Cardiac muscle cell (in vitro differentiated cells and primary cell): ENCODE measurements around the gene NHERF2. TPM values are rescaled to one million over a fixed set of nuclear protein-coding genes. Genes with fewer than 3 reads are reported as not detected.
"Not testable (repeated sequence)": the region's sequence is repeated elsewhere in the genome, so short reads cannot be mapped to it uniquely, and the experiment has no call there.

Source experiments
- DNase-seq, 2 donors: peaks; one replicate each; pipeline versions ENCODE4 v3.0.0 to v3.0.0-alpha.2; 2010 to 2017; ENCODE audit warnings: low read depth in 1 of 2, low spot score in 1 of 2
- H3K27ac ChIP-seq: fragments of 200-600 bp; sonication (generic); 2 replicates; pipeline ENCODE4 v1.5.1; 2016
- H3K27me3 ChIP-seq: fragments of 200-600 bp; sonication (generic); 2 replicates; pipeline ENCODE4 v1.6.0; 2016; ENCODE audit warnings: control low read depth
- H3K36me3 ChIP-seq: fragments of 200-600 bp; sonication (generic); 2 replicates; pipeline ENCODE4 v1.5.1; 2016; ENCODE audit warnings: control low read depth
- H3K4me1 ChIP-seq: fragments of 200-600 bp; sonication (generic); 2 replicates; pipeline ENCODE4 v1.8.1; 2017; ENCODE audit warnings: low read depth, mild to moderate bottlenecking, mixed run types
- H3K4me3 ChIP-seq: fragments of 200-600 bp; sonication (generic); 2 replicates; pipeline ENCODE4 v1.5.1; 2016; ENCODE audit warnings: mild to moderate bottlenecking
- H3K9me3 ChIP-seq: fragments of 200-600 bp; sonication (generic); 2 replicates; pipeline ENCODE4 v1.5.1; 2017; ENCODE audit warnings: low read depth, mild to moderate bottlenecking, control low read depth
- CTCF ChIP-seq: IDR thresholded peaks from 2 replicates; pipeline ENCODE4 v1.5.1; 2012; ENCODE audit warnings: low read depth, mild to moderate bottlenecking, low read length
- polyA plus RNA-seq: library from polyadenylated mRNA; unstranded; fragments of >200 nt; fragmentation: Nextera tagmentation; extraction: Ambion mirVana; gene quantifications from 2 replicates; pipeline ENCODE4 v1.2.1, GENCODE V29; 2016
- total RNA-seq: library from RNA; depleted of rRNA; stranded (reverse); fragments of >200 nt; gene quantifications from 2 replicates; pipeline ENCODE4 v1.2.3, GENCODE V29; 2016

Gene NHERF2
- total and polyA plus RNA-seq, 2 experiments from 2014 or later = 34.7 to 37.4 TPM

GRCh38 chr16:2033057-2033908 lies 6.6 kb downstream of the NHERF2 start:
- H3K27me3 ChIP-seq = no peaks in the 10 kb centered on the region
- H3K36me3 ChIP-seq = no peaks in the 10 kb centered on the region
- no peaks in the 10 kb centered on the region for H3K9me3 ChIP-seq
- peak; percentile 67 to 73 for DNase-seq
- TF ChIP-seq CTCF = no peak
- H3K27ac ChIP-seq = no peak overlapping the region
- H3K4me3 ChIP-seq = no peak overlapping the region
- peaks cover 7% of the 10 kb centered on the region for H3K4me1 ChIP-seq

DNA sequence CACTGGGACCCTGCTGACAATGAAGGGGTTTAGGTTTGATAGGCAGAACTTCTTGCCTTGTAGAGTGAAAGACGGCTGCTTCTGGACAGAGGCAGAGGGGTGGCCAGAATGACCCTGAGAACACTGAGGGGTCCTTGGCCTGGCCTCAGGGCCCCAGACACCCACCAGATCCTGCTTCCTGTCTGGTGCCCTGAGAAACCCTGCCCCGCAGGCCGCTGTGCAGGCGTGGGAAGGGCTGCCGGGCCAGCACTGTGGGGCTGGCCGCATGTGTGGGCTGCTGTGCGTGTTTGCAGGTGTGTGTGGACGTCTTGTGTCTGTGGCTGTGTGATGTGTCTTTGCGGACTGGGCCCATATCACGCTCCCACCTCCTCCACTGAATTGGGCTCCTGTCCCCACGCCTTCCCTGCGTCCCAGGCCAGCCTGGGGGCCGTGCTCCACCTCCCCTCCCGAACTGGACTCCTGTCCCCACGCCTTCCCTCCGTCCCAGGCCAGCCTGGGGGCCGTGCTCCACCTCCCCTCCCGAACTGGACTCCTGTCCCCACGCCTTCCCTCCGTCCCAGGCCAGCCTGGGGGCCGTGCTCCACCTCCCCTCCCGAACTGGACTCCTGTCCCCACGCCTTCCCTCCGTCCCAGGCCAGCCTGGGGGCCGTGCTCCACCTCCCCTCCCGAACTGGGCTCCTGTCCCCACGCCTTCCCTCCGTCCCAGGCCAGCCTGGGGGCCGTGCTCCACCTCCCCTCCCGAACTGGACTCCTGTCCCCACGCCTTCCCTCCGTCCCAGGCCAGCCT lies 7.4 kb downstream of the NHERF2 start:
- not testable (repeated sequence) for H3K36me3 ChIP-seq, H3K4me3 ChIP-seq, H3K27me3 ChIP-seq, H3K4me1 ChIP-seq, H3K27ac ChIP-seq, H3K9me3 ChIP-seq
- DNase-seq = peak in 1 of 2 donors; percentile 23

DNA sequence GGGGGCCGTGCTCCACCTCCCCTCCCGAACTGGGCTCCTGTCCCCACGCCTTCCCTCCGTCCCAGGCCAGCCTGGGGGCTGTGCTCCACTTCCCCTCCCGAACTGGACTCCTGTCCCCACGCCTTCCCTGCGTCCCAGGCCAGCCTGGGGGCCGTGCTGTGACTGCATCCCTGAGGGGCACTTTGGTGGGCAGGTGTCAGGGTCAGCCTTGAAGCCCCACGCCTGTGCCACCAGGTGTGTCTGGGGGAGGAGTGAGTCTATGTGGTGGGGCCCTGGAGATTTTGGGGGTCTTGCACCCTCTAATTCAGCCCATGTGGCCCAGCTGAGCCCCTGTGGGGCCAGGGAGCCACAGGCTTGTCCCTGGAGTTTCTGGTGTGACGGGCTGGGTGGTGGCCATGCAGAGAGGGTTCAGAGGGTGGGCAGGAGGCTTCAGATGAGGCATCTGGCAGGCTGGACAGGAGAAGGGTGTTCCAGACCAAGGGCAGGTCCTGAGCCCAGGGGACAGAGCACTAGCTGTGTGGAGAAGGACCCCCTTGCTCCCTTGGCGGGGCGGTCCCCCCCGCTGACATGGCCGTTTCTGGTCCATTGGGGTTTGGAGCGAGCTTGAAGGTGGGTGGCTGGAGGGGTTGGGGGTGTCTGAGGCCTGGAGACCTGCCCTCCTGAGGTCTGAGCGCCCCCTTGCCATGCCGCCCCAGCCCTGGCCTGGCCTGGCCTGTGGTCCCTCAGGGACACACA lies 8.2 kb downstream of the NHERF2 start:
- DNase-seq = no peak
- no peak overlapping the region for H3K4me3 ChIP-seq
- H3K27me3 ChIP-seq = no peaks in the 10 kb centered on the region
- no peaks in the 10 kb centered on the region for H3K36me3 ChIP-seq
- H3K9me3 ChIP-seq = no peaks in the 10 kb centered on the region
- H3K4me1 ChIP-seq = peaks cover 7% of the 10 kb centered on the region
- no peak for TF ChIP-seq CTCF
- H3K27ac ChIP-seq = no peak overlapping the region

DNA sequence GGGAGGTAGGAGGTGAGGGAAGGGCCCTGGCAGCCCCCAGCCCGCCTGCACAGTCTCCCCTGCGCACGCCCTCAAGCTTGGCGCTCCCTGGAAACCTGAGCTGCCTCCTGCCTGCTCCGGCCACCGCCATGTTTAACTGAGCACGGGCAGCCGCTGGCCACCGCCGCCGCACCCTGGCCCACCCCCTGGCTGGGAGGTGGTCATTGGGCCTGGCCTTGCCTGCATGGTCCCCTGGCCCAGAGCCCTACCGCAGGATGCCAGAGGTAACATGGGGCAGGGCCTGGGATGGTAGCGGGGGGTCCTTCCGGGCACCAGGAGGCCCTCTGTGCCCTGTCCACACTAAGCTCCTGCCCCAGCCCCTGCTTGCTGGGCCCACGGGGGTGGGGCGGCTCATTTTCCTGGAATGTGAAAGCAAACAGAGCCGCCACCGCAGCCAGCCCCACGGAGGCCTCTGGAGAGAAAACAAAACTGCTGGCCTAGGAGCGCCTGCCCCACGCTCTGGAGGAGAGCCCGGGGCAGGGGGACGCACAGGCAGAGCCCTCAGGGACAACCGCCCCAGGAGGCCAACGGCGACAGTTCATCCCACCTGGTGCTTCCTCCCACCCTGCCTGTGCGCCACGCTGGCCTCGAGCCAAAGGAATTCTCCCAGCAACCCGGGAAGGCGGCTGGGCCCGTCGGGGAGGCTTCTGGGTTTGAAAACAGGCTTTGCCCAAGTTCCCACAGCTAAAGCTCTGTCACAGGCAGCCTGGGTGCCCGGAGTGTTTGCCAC lies 8.9 kb downstream of the NHERF2 start:
- no peak for TF ChIP-seq CTCF
- peak in 1 of 2 donors; percentile 82 for DNase-seq
- H3K27me3 ChIP-seq = no peaks in the 10 kb centered on the region
- H3K9me3 ChIP-seq = no peaks in the 10 kb centered on the region
- peaks cover 7% of the 10 kb centered on the region for H3K4me1 ChIP-seq
- H3K4me3 ChIP-seq = no peak overlapping the region
- no peaks in the 10 kb centered on the region for H3K36me3 ChIP-seq
- H3K27ac ChIP-seq = peak overlapping the region; percentile 26

DNA sequence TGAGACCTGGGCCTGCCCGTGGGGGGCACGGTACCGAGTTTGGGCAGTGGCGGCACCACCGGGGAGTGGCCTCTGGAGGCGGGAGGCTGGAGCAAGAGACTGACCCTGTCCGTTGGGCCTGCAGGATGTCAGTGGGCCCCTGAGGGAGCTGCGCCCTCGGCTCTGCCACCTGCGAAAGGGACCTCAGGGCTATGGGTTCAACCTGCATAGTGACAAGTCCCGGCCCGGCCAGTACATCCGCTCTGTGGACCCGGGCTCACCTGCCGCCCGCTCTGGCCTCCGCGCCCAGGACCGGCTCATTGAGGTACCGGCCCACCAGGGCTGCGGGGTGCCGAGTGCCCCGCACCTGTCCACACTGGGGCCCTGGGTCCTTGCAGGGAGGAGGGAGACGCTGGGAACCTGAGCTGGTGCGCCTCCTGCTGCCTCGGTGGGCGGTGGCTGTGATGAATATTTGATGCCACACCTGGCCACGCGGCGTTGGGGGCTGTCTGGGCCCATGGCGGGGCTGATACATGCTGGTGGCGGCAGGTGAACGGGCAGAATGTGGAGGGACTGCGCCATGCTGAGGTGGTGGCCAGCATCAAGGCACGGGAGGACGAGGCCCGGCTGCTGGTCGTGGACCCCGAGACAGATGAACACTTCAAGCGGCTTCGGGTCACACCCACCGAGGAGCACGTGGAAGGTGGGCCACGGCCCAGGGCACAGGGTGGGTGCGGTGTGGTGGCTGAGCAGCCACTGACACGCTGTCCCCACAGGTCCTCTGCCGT lies 9.7 kb downstream of the NHERF2 start:
- no peak overlapping the region for H3K4me3 ChIP-seq
- H3K4me1 ChIP-seq = peaks cover 9% of the 10 kb centered on the region
- no peak for DNase-seq
- peak overlapping the region; percentile 26 for H3K27ac ChIP-seq
- H3K9me3 ChIP-seq = no peaks in the 10 kb centered on the region
- TF ChIP-seq CTCF = no peak
- no peaks in the 10 kb centered on the region for H3K27me3 ChIP-seq
- no peaks in the 10 kb centered on the region for H3K36me3 ChIP-seq
